Measurements from ENCODE around the gene PARVA.
"Not testable (repeated sequence)": the region's sequence is repeated elsewhere in the genome, so short reads cannot be mapped to it uniquely, and the experiment has no call there.

The PARVA gene

GRCh38 chr11:12497431-12497830, 120.1 kb downstream of the PARVA start:
- DNase-seq (ENCODE audit: low read depth in 2 of 2), result no peak

- DNase-seq (ENCODE audit: low read depth in 2 of 2), result no peak
These were observed 121.7 kb downstream of the PARVA start for GRCh38 chr11:12499071-12499470.

- DNase-seq (ENCODE audit: low read depth in 2 of 2), result no peak
These were observed 124.7 kb downstream of the PARVA start for GRCh38 chr11:12502046-12502445.

GRCh38 chr11:12503039-12503484, 125.7 kb downstream of the PARVA start:
- DNase-seq (ENCODE audit: low read depth in 2 of 2), result no peak

GRCh38 chr11:12503886-12504285, 126.5 kb downstream of the PARVA start:
- no peak for DNase-seq (ENCODE audit: low read depth in 2 of 2)

GRCh38 chr11:12505183-12505582, 127.8 kb downstream of the PARVA start:
- no peak for DNase-seq (ENCODE audit: low read depth in 2 of 2)

GRCh38 chr11:12506404-12506921, 129.1 kb downstream of the PARVA start:
- no peak for DNase-seq (ENCODE audit: low read depth in 2 of 2)

GRCh38 chr11:12507391-12507790, 130.0 kb downstream of the PARVA start:
- DNase-seq (ENCODE audit: low read depth in 2 of 2), result no peak

GRCh38 chr11:12508151-12508751, 130.9 kb downstream of the PARVA start:
- no peak for DNase-seq (ENCODE audit: low read depth in 2 of 2)

GRCh38 chr11:12509371-12509770, 132.0 kb downstream of the PARVA start:
- DNase-seq (ENCODE audit: low read depth in 2 of 2), result no peak

- no peak for DNase-seq (ENCODE audit: low read depth in 2 of 2)
These were observed 134.8 kb downstream of the PARVA start for GRCh38 chr11:12512132-12512531.

GRCh38 chr11:12512826-12513395, 135.5 kb downstream of the PARVA start:
- no peak for DNase-seq (ENCODE audit: low read depth in 2 of 2)

GRCh38 chr11:12516387-12517105, 139.2 kb downstream of the PARVA start:
- DNase-seq (ENCODE audit: low read depth in 2 of 2), result no peak

- no peak for DNase-seq (ENCODE audit: low read depth in 2 of 2)
These were observed 139.9 kb downstream of the PARVA start for GRCh38 chr11:12517306-12517705.

GRCh38 chr11:12517741-12518140, 140.4 kb downstream of the PARVA start:
- no peak for DNase-seq (ENCODE audit: low read depth in 2 of 2)

GRCh38 chr11:12518606-12519385, 141.4 kb downstream of the PARVA start:
- no peak for DNase-seq (ENCODE audit: low read depth in 2 of 2)

GRCh38 chr11:12520054-12520453, 142.7 kb downstream of the PARVA start:
- no peak for DNase-seq (ENCODE audit: low read depth in 2 of 2)

GRCh38 chr11:12520576-12520975, 143.2 kb downstream of the PARVA start:
- not testable (repeated sequence) for DNase-seq (ENCODE audit: low read depth in 2 of 2)

GRCh38 chr11:12523180-12523924, 146.0 kb downstream of the PARVA start:
- no peak for DNase-seq (ENCODE audit: low read depth in 2 of 2)

GRCh38 chr11:12524865-12525264, 147.5 kb downstream of the PARVA start:
- DNase-seq (ENCODE audit: low read depth in 2 of 2), result no peak

GRCh38 chr11:12525466-12526055, 148.2 kb downstream of the PARVA start:
- no peak for DNase-seq (ENCODE audit: low read depth in 2 of 2)
